ENCODE results near the gene ANO5. TPM values are rescaled to one million over a fixed set of nuclear protein-coding genes. Genes with fewer than 3 reads are reported as not detected.

ANO5 gene
- total and polyA plus RNA-seq, 2 of the 8 experiments (the other 6 are each of a cell fraction or from before 2014, with no cell fraction given), result 2.6 to 5.0 TPM

DNA sequence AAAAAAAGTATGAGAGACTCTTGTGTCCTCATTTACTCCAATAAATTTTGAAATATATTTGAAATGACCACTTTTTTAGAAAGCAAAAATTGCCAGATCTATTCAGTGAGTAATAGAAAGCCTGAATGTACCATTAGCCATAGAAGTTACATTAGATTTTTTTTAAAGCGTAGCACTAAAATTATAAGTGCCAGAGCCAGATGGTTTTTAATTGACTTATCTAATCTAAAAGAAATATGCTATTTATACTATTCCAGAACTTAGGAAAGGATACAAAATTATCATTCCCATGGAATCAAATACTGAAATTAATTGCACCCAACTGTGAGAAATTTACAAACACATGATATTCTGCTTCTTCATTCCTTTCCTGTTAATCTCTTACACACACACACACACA is 80.9 kb downstream of the ANO5 start:
- Histone ChIP-seq H3K4me2 (ENCODE audit: insufficient read depth in 1 of 2, low read depth in 2 of 2, low read length in 2 of 2) (no peak overlapping the region), H2BK12ac (ENCODE audit: low read depth, low read length) (no peak overlapping the region), H2BK15ac (ENCODE audit: low read length) (no peak overlapping the region), H3K23me2 (ENCODE audit: low read depth, low read length) (no peaks in the 10 kb centered on the region; the same call in 1 of the 2 replicates), H2BK20ac (ENCODE audit: low read length) (no peak overlapping the region), H4K8ac (ENCODE audit: extremely low read depth, insufficient read depth, low read length) (no peak overlapping the region), H3K18ac (ENCODE audit: extremely low read depth, low read length) (no peak overlapping the region), H3K56ac (replicated peaks; ENCODE audit: insufficient read length, low read depth, low read length) (no peak overlapping the region), H2AK5ac (ENCODE audit: low read depth, low read length) (no peak overlapping the region), H3K4ac (replicated peaks; ENCODE audit: insufficient read length, low read depth, low read length) (no peak overlapping the region), H2AFZ (ENCODE audit: low read length) (no peak overlapping the region), H4K91ac (replicated peaks; ENCODE audit: insufficient read length, low read length) (no peak overlapping the region), H3K4me1 (replicated peaks in 1 of 4; ENCODE audit: control insufficient read depth in 3 of 4, insufficient read depth in 4 of 4, low read length in 3 of 4) (no peaks in the 10 kb centered on the region), H3K27ac (ENCODE audit: low read depth, low read length) (no peak overlapping the region), H4K5ac (ENCODE audit: insufficient read length, low read depth, low read length) (no peak overlapping the region), H3K79me2 (ENCODE audit: control insufficient read depth in 1 of 2, insufficient read depth in 2 of 2, low read length in 2 of 2) (no peaks in the 10 kb centered on the region), H3K14ac (ENCODE audit: insufficient read length) (no peak overlapping the region), H3K4me3 (ENCODE audit: extremely low read depth in 1 of 4, insufficient read depth in 2 of 4, low read depth in 3 of 4, low read length in 4 of 4) (no peak overlapping the region), H3K36me3 (ENCODE audit: control insufficient read depth in 2 of 4, insufficient read depth in 4 of 4, low read length in 3 of 4) (no peaks in the 10 kb centered on the region), H3K9ac (replicated peaks in 1 of 4; ENCODE audit: extremely low read depth in 1 of 4, low read depth in 3 of 4, low read length in 3 of 4) (no peak overlapping the region), H2BK120ac (replicated peaks; ENCODE audit: low read depth, low read length) (no peak overlapping the region), H3K23ac (ENCODE audit: insufficient read length) (no peak overlapping the region), H3K9me3 (ENCODE audit: insufficient read depth in 2 of 2, low read depth in 1 of 2, low read length in 1 of 2) (no peaks in the 10 kb centered on the region), H4K20me1 (replicated peaks in 1 of 2; ENCODE audit: control insufficient read depth in 1 of 2, insufficient read depth in 2 of 2, low read length in 2 of 2) (no peaks in the 10 kb centered on the region), H3K27me3 (replicated peaks in 1 of 4; ENCODE audit: control insufficient read depth in 3 of 4, extremely low read depth in 1 of 4, insufficient read depth in 3 of 4, low read length in 3 of 4) (no peaks in the 10 kb centered on the region), H3K79me1 (ENCODE audit: low read depth, low read length) (no peaks in the 10 kb centered on the region), H2BK5ac (ENCODE audit: low read depth, low read length) (no peak overlapping the region)
- ChIA-PET CTCF (ENCODE audit: partially characterized antibody) (interaction anchor here (1.0 to 1.3 kb wide), 2 partner anchors 29 to 30 kb away, joined by 3 to 5 read pairs; no protein-coding TSS in a partner anchor), POLR2A (ENCODE audit: partially characterized antibody) (no interaction called here)
- TF ChIP-seq SP2 (IDR thresholded peaks at IDR 0.05; ENCODE audit: low read length) (no peak), CEBPB (IDR thresholded peaks at IDR 0.05; ENCODE audit: low read depth, low read length) (no peak)
- no peak for DNase-seq (ENCODE audit: low read depth in 1 of 2, low spot score in 2 of 2)
- 100% methylated on average over 1 of the region's 1 CpG; no CpG with 5 or more reads in 1 of the 2 experiments for WGBS, 2 experiments (ENCODE audit: extremely low coverage in 1 of 2, insufficient coverage in 1 of 2, insufficient read length in 1 of 2, insufficient replicate concordance in 2 of 2, low coverage in 1 of 2, low lambda C conversion rate in 2 of 2, missing lambda C conversion rate in 1 of 2)
- FAIRE-seq, result no peak

All from H1 (cell line).